Right atrium auricular region (tissue), 2 donors: ENCODE results near the gene NOP9. TPM values are rescaled to one million over a fixed set of nuclear protein-coding genes. Genes with fewer than 3 reads are reported as not detected.
"Not testable (repeated sequence)": the region's sequence is repeated elsewhere in the genome, so short reads cannot be mapped to it uniquely, and the experiment has no call there.

ENCODE experiments used
- DNase-seq: peaks from one replicate; pipeline ENCODE4 v3.0.0-alpha.2; 2019; ENCODE audit warnings: low spot score
- H3K27ac ChIP-seq, 2 donors: fragments of 200-600 bp; sonication (generic); 1 replicate in 1 of 2; 2 replicates in 1 of 2; pipeline ENCODE4 v1.5.1; 2016 to 2019
- H3K27me3 ChIP-seq, 2 donors: fragments of 200-600 bp; sonication (generic); one replicate each; pipeline versions ENCODE4 v1.5.1 to v1.6.0; 2017 to 2019
- H3K36me3 ChIP-seq: fragments of 200-600 bp; sonication (generic); one replicate; pipeline ENCODE4 v1.5.1; 2016
- H3K4me1 ChIP-seq, 2 donors: fragments of 200-600 bp; sonication (generic); one replicate each; pipeline versions ENCODE4 v1.5.1 to v1.6.0; 2017 to 2019
- H3K4me3 ChIP-seq, 2 donors: fragments of 200-600 bp; sonication (generic); 1 replicate in 1 of 2; 2 replicates in 1 of 2; pipeline ENCODE4 v1.5.1; 2017 to 2019; ENCODE audit warnings: mild to moderate bottlenecking in 1 of 2, moderate library complexity in 1 of 2
- H3K9me3 ChIP-seq, 2 donors: fragments of 200-600 bp; sonication (generic); one replicate each; pipeline ENCODE4 v1.5.1; 2019
- CTCF ChIP-seq, 2 donors: fragments of 200-600 bp; sonication (generic); IDR thresholded peaks; one replicate each; pipeline ENCODE4 v1.5.1; 2019; ENCODE audit warnings: antibody characterized with exemption in 2 of 2
- total RNA-seq, 2 donors: library from RNA; depleted of rRNA; stranded (reverse); fragments of >200 nt; gene quantifications; one replicate each; pipeline ENCODE4 v1.1.0, GENCODE V29; 2016

NOP9 gene
- total RNA-seq, 2 donors from 2014 or later, result 13.9 to 15.5 TPM

- no peak for DNase-seq
- Histone ChIP-seq H3K36me3 (no peaks in the 10 kb centered on the region), H3K9me3 (no peaks in the 10 kb centered on the region), H3K27ac (no peak overlapping the region), H3K4me1 (no peaks in the 10 kb centered on the region), H3K27me3 (no peaks in the 10 kb centered on the region), H3K4me3 (no peak overlapping the region)
- no peak for TF ChIP-seq CTCF (IDR thresholded peaks at IDR 0.05)
Measured at GRCh38 chr14:24353559-24354481, 54.2 kb downstream of the NOP9 start.

GRCh38 chr14:24354482-24354825, 54.8 kb downstream of the NOP9 start:
- not testable (repeated sequence) for H3K4me1 ChIP-seq, H3K36me3 ChIP-seq, H3K9me3 ChIP-seq, H3K27me3 ChIP-seq, DNase-seq, H3K27ac ChIP-seq, H3K4me3 ChIP-seq

GRCh38 chr14:24355009-24355408, 55.4 kb downstream of the NOP9 start:
- H3K9me3 ChIP-seq, result no peaks in the 10 kb centered on the region
- no peaks in the 10 kb centered on the region for H3K36me3 ChIP-seq
- DNase-seq, result no peak
- no peaks in the 10 kb centered on the region for H3K27me3 ChIP-seq
- no peak overlapping the region for H3K4me3 ChIP-seq
- H3K27ac ChIP-seq, result no peak overlapping the region
- H3K4me1 ChIP-seq, result no peaks in the 10 kb centered on the region
- TF ChIP-seq CTCF (IDR thresholded peaks at IDR 0.05), result no peak

- no peaks in the 10 kb centered on the region for H3K36me3 ChIP-seq
- no peak overlapping the region for H3K4me3 ChIP-seq
- no peak for DNase-seq
- no peaks in the 10 kb centered on the region for H3K4me1 ChIP-seq
- H3K27me3 ChIP-seq, result no peaks in the 10 kb centered on the region
- TF ChIP-seq CTCF (IDR thresholded peaks at IDR 0.05), result no peak
- H3K9me3 ChIP-seq, result no peaks in the 10 kb centered on the region
- no peak overlapping the region for H3K27ac ChIP-seq
Measured at GRCh38 chr14:24356208-24356607, 56.6 kb downstream of the NOP9 start.

Other genes with a start within 250 kb of the NOP9 start
- gene CARMIL3, start 247.8 kb upstream of the NOP9 start, total RNA-seq, result not detected
- gene CPNE6, start 228.3 kb upstream of the NOP9 start, total RNA-seq, result under 1 TPM in 1 of 2 donors, not detected in 1; 0.24 TPM
- 10 to 100 TPM in 1 of 2 donors, 1 to 10 TPM in 1; 1.8 to 10.7 TPM for gene PCK2, start 205.5 kb upstream of the NOP9 start, total RNA-seq
- gene DCAF11, start 185.1 kb upstream of the NOP9 start, total RNA-seq, result 10 to 100 TPM; 54.1 to 69.8 TPM
- 1 to 10 TPM; 2.5 to 5.0 TPM for gene NRL, start 184.9 kb upstream of the NOP9 start, total RNA-seq
- 100 to 1,000 TPM in 1 of 2 donors, 10 to 100 TPM in 1; 74.3 to 180 TPM for gene FITM1, start 169.2 kb upstream of the NOP9 start, total RNA-seq
- gene PSME1, start 163.7 kb upstream of the NOP9 start, total RNA-seq, result 100 to 1,000 TPM in 1 of 2 donors, 10 to 100 TPM in 1; 72.9 to 112 TPM
- 10 to 100 TPM in 1 of 2 donors, 1 to 10 TPM in 1; 9.9 to 16.8 TPM for gene EMC9, start 158.3 kb upstream of the NOP9 start, total RNA-seq
- 10 to 100 TPM; 23.1 to 40.6 TPM for gene PSME2, start 153.2 kb upstream of the NOP9 start, total RNA-seq
- 10 to 100 TPM; 24.1 to 47.5 TPM for gene RNF31, start 152.4 kb upstream of the NOP9 start, total RNA-seq
- 10 to 100 TPM; 29.2 to 33.1 TPM for gene IRF9, start 138.6 kb upstream of the NOP9 start, total RNA-seq
- gene REC8, start 127.8 kb upstream of the NOP9 start, total RNA-seq, result 1 to 10 TPM; 3.8 to 5.6 TPM
- gene IPO4, start 111.0 kb upstream of the NOP9 start, total RNA-seq, result 10 to 100 TPM; 12.1 to 15.7 TPM
- gene TM9SF1, start 104.4 kb upstream of the NOP9 start, total RNA-seq, result 10 to 100 TPM; 23.5 to 42.7 TPM
- gene TSSK4, start 94.2 kb upstream of the NOP9 start, total RNA-seq, result not detected
- 10 to 100 TPM; 31.6 to 63.0 TPM for gene CHMP4A, start 86.4 kb upstream of the NOP9 start, total RNA-seq
- 10 to 100 TPM; 15.5 to 19.7 TPM for gene MDP1, start 83.8 kb upstream of the NOP9 start, total RNA-seq
- 100 to 1,000 TPM; 184 to 206 TPM for gene NEDD8, start 67.5 kb upstream of the NOP9 start, total RNA-seq
- gene GMPR2, start 66.9 kb upstream of the NOP9 start, total RNA-seq, result 10 to 100 TPM; 28.1 to 31.7 TPM
- gene TINF2, start 57.2 kb upstream of the NOP9 start, total RNA-seq, result 10 to 100 TPM; 28.2 to 36.3 TPM
- gene TGM1, start 36.7 kb upstream of the NOP9 start, total RNA-seq, result 10 to 100 TPM; 11.9 to 36.9 TPM
- 10 to 100 TPM; 21.3 to 22.2 TPM for gene RABGGTA, start 28.3 kb upstream of the NOP9 start, total RNA-seq
- 10 to 100 TPM; 10.1 to 13.7 TPM for gene DHRS1, start 70 bp upstream of the NOP9 start, total RNA-seq
- 1 to 10 TPM; 2.0 to 6.6 TPM for gene CIDEB, start 8.1 kb downstream of the NOP9 start, total RNA-seq
- 1 to 10 TPM in 1 of 2 donors, under 1 TPM in 1; 0.98 to 1.4 TPM for gene LTB4R2, start 10.3 kb downstream of the NOP9 start, total RNA-seq
- gene LTB4R, start 11.7 kb downstream of the NOP9 start, total RNA-seq, result 1 to 10 TPM; 1.9 to 3.0 TPM
- gene ADCY4, start 35.2 kb downstream of the NOP9 start, total RNA-seq, result 10 to 100 TPM; 17.1 to 25.5 TPM
- 1 to 10 TPM; 1.9 to 3.8 TPM for gene RIPK3, start 40.1 kb downstream of the NOP9 start, total RNA-seq
- 10 to 100 TPM; 12.5 to 13.4 TPM for gene NFATC4, start 68.3 kb downstream of the NOP9 start, total RNA-seq
- 10 to 100 TPM in 1 of 2 donors, 1 to 10 TPM in 1; 6.0 to 10.1 TPM for gene NYNRIN, start 99.2 kb downstream of the NOP9 start, total RNA-seq
- 1 to 10 TPM in 1 of 2 donors, under 1 TPM in 1; 0.48 to 1.4 TPM for gene CBLN3, start 129.8 kb downstream of the NOP9 start, total RNA-seq
- gene KHNYN, start 130.1 kb downstream of the NOP9 start, total RNA-seq, result 10 to 100 TPM; 16.3 to 23.0 TPM
- 10 to 100 TPM; 49.2 to 55.1 TPM for gene SDR39U1, start 142.9 kb downstream of the NOP9 start, total RNA-seq
- not detected for gene CMA1, start 208.4 kb downstream of the NOP9 start, total RNA-seq